Endothelial cell of umbilical vein (primary cell): ENCODE results near the gene FIZ1. TPM values are rescaled to one million over a fixed set of nuclear protein-coding genes. Genes with fewer than 3 reads are reported as not detected.

Experiments used
- BruUV-seq: library from RNA; stranded (reverse); fragments of 400-500 nt; replicated peaks from 2 replicates; lab custom pipeline; 2021; lab: Mats Ljungman, UMichigan
- CTCF ChIA-PET: fragments of 300-600, 350-600 bp; sonication (Branson Sonifier 250); formaldehyde crosslinking; loops from one replicate; lab custom pipeline; 2021; ENCODE audit warnings: antibody characterized with exemption, inconsistent platforms; lab: Charles Lee
- POLR2A ChIA-PET: fragments of 300-600, 350-600 bp; sonication (Branson Sonifier 250); formaldehyde crosslinking; loops from one replicate; lab custom pipeline; 2021; ENCODE audit warnings: antibody characterized with exemption, inconsistent platforms; lab: Charles Lee
- DNase-seq: peaks from one replicate; pipeline ENCODE4 v3.0.0-alpha.2; 2011; ENCODE audit warnings: low read depth, low spot score
- FAIRE-seq: peaks from 2 replicates; lab custom pipeline; 2011; peaks lifted over from hg19 to GRCh38; lab: Jason Lieb, UNC
- H2AFZ ChIP-seq: 2 replicates; pipeline ENCODE4 v1.6.0; 2012; ENCODE audit warnings: low read depth, low read length, control low read depth, inconsistent platforms
- H3K27ac ChIP-seq: 2 replicates; pipeline ENCODE4 v1.5.1; 2011; ENCODE audit warnings: low read depth, mild to moderate bottlenecking, control low read depth, low read length, moderate library complexity; ENCODE audit not compliant: insufficient read depth
- H3K27me3 ChIP-seq, 2 experiments: 2 replicates each; pipeline versions ENCODE4 v1.6.0 to v1.6.1; 2011; ENCODE audit warnings: low read length in 2 of 2, mixed read lengths in 1 of 2; ENCODE audit not compliant: control insufficient read depth in 2 of 2, insufficient read depth in 2 of 2
- H3K36me3 ChIP-seq, 2 experiments: 2 replicates in 1 of 2; 3 replicates in 1 of 2; pipeline ENCODE4 v1.5.1; 2011; ENCODE audit warnings: low read length in 2 of 2, mild to moderate bottlenecking in 1 of 2, moderate library complexity in 1 of 2; ENCODE audit not compliant: control insufficient read depth in 2 of 2, insufficient read depth in 2 of 2; ENCODE audit errors: extremely low read depth in 1 of 2
- H3K4me1 ChIP-seq: 3 replicates; pipeline ENCODE4 v1.5.1; 2011; ENCODE audit warnings: mild to moderate bottlenecking, low read length; ENCODE audit not compliant: control insufficient read depth, insufficient read depth; ENCODE audit errors: extremely low read depth
- H3K4me2 ChIP-seq: 2 replicates; pipeline ENCODE4 v1.6.1; 2011; ENCODE audit warnings: low read length, control low read depth, mixed read lengths; ENCODE audit not compliant: insufficient read depth
- H3K4me3 ChIP-seq, 3 experiments: fragments of 200-600 bp in 1 of 3; sonication (generic), shearing (Covaris generic) in 1 of 3; replicated peaks in 1 of 3; 2 replicates each; pipeline ENCODE4 v1.5.1; 2011 to 2016; ENCODE audit warnings: control low read depth in 3 of 3, low read length in 3 of 3, mild to moderate bottlenecking in 2 of 3, inconsistent platforms in 1 of 3, low read depth in 1 of 3, moderate library complexity in 1 of 3; ENCODE audit not compliant: insufficient read depth in 1 of 3
- H3K79me2 ChIP-seq: 2 replicates; pipeline ENCODE4 v1.6.0; 2012; ENCODE audit warnings: low read length, inconsistent platforms; ENCODE audit not compliant: control insufficient read depth, insufficient read depth
- H3K9ac ChIP-seq: replicated peaks from 2 replicates; pipeline ENCODE3; 2011; ENCODE audit warnings: low read length, control low read depth; ENCODE audit not compliant: insufficient read depth; ENCODE audit errors: extremely low read depth
- H3K9me1 ChIP-seq: replicated peaks from 3 replicates; pipeline ENCODE4 v1.6.0; 2011; ENCODE audit warnings: mild to moderate bottlenecking, low read length; ENCODE audit not compliant: control insufficient read depth, insufficient read depth; ENCODE audit errors: extremely low read depth
- H3K9me3 ChIP-seq: replicated peaks from 2 replicates; pipeline ENCODE4 v1.5.1; 2012; ENCODE audit warnings: low read length, inconsistent platforms; ENCODE audit not compliant: control insufficient read depth, insufficient read depth
- H4K20me1 ChIP-seq: replicated peaks from 2 replicates; pipeline ENCODE3; 2011; ENCODE audit warnings: mild to moderate bottlenecking, low read length; ENCODE audit not compliant: control insufficient read depth, insufficient read depth; ENCODE audit errors: extremely low read depth
- CTCF ChIP-seq, 2 donors: IDR thresholded peaks; 1 replicate in 1 of 2; 2 replicates in 1 of 2; pipeline ENCODE4 v1.5.1; 2011; ENCODE audit warnings: low read length in 2 of 2, mild to moderate bottlenecking in 2 of 2, moderate library complexity in 2 of 2, control low read depth in 1 of 2, inconsistent platforms in 1 of 2, low read depth in 1 of 2; ENCODE audit not compliant: insufficient read depth in 1 of 2; ENCODE audit errors: extremely low read depth in 1 of 2
- EZH2 ChIP-seq: IDR thresholded peaks from 2 replicates; pipeline ENCODE4 v1.6.1; 2012; ENCODE audit warnings: borderline replicate concordance, low read depth, mild to moderate bottlenecking, moderate library complexity, low read length, inconsistent platforms; ENCODE audit not compliant: severe bottlenecking
- FOS ChIP-seq: IDR thresholded peaks from 2 replicates; pipeline ENCODE4 v1.6.1; 2011; ENCODE audit warnings: mild to moderate bottlenecking, low read length, moderate library complexity, borderline replicate concordance; ENCODE audit not compliant: insufficient read depth
- GATA2 ChIP-seq: IDR thresholded peaks from 2 replicates; pipeline ENCODE4 v1.7.0; 2011; ENCODE audit warnings: low read depth, mild to moderate bottlenecking, moderate library complexity, mixed read lengths, low read length; ENCODE audit not compliant: insufficient read length, insufficient read depth
- JUN ChIP-seq: IDR thresholded peaks from 2 replicates; pipeline ENCODE4 v1.6.1; 2011; ENCODE audit warnings: borderline replicate concordance, low read depth; ENCODE audit not compliant: insufficient read length, insufficient read depth
- MAX ChIP-seq: IDR thresholded peaks from 2 replicates; pipeline ENCODE4 v1.6.1; 2011; ENCODE audit not compliant: insufficient read depth, insufficient read length
- MYC ChIP-seq: IDR thresholded peaks from one replicate; pipeline ENCODE4 v1.6.1; 2011; ENCODE audit warnings: mild to moderate bottlenecking, low read depth, low read length
- POLR2A ChIP-seq: IDR thresholded peaks from 2 replicates; pipeline ENCODE4 v1.6.1; 2012; ENCODE audit warnings: low read depth, mild to moderate bottlenecking, control low read depth, low read length
- POLR2AphosphoS5 ChIP-seq: IDR thresholded peaks from 2 replicates; pipeline ENCODE4 v1.6.1; 2012; ENCODE audit warnings: low read depth, mild to moderate bottlenecking, control low read depth, low read length, moderate library complexity; ENCODE audit not compliant: insufficient read depth
- dilution Hi-C: fragments of 300-500 bp; cut with MboI; formaldehyde crosslinking; loops from one replicate; pipeline ENCODE4 v1.15.0; 2019; ENCODE audit warnings: low sequenced_read_pairs; ENCODE audit not compliant: extremely low pct_ligation_motif_present
- intact Hi-C: fragments of 100-400 bp; cut with micrococcal nuclease; formaldehyde crosslinking; loops from one replicate; pipeline ENCODE4 v1.10.0; 2022
- polyA plus RNA-seq, 4 experiments: library from polyadenylated mRNA; depleted of rRNA in 3 of 4; stranded (reverse) in 3 of 4; unstranded in 1 of 4; fragments of >200 nt; gene quantifications; 2 replicates each; pipeline versions ENCODE4 v1.2.1 to v1.2.3, GENCODE V29; 2011 to 2012; ENCODE audit warnings: missing spikeins in 1 of 4
- total RNA-seq: library from RNA; stranded (reverse); gene quantifications from 2 replicates; pipeline ENCODE4 v1.2.3, GENCODE V29; 2021

FIZ1 gene
- total and polyA plus RNA-seq, 2 donors (not counting 3 experiments of a cell fraction or from before 2014, with no cell fraction given): 6.6 to 15.6 TPM

- ChIA-PET POLR2A (no interaction called here), CTCF (no interaction called here)
- H3K27ac ChIP-seq: no peak overlapping the region
- no peak overlapping the region for H3K4me2 ChIP-seq
- H3K9me3 ChIP-seq: no peaks in the 10 kb centered on the region
- no peaks in the 10 kb centered on the region for H3K27me3 ChIP-seq
- DNase-seq (no peak), FAIRE-seq (no peak)
- TSS peak; percentile 32 for BruUV-seq
- no peaks in the 10 kb centered on the region for H4K20me1 ChIP-seq
- dilution Hi-C loops: no loop called here
- H3K79me2 ChIP-seq: peaks cover 23% of the 10 kb centered on the region
- no peak overlapping the region for H3K9ac ChIP-seq
- peaks cover 3 to 10% of the 10 kb centered on the region in 2 experiments for H3K36me3 ChIP-seq
- TF ChIP-seq MAX (no peak), JUN (no peak), POLR2A (no peak), MYC (no peak), EZH2 (no peak), CTCF (IDR thresholded peaks at IDR 0.05; ENCODE audit: extremely low read depth in 1 of 2, insufficient read depth in 1 of 2, low read depth in 1 of 2, low read length in 2 of 2) (no peak), GATA2 (no peak), FOS (no peak), POLR2AphosphoS5 (no peak)
- H3K4me3 ChIP-seq: no peak overlapping the region
- intact Hi-C loops: loop anchor here (5.0 kb wide), 1 partner anchor 558 kb away; no protein-coding TSS in a partner anchor
- H3K4me1 ChIP-seq: peaks cover 35% of the 10 kb centered on the region
- H2AFZ ChIP-seq: no peak overlapping the region
- H3K9me1 ChIP-seq: no peaks in the 10 kb centered on the region
Measured at GRCh38 chr19:55644842-55645511, 45.7 kb upstream of the FIZ1 start.
